Suppressor macrophage treated with lipopolysaccharide for 1 hour (primary cell): ENCODE data around the gene ZER1.
"Not testable (repeated sequence)": the region's sequence is repeated elsewhere in the genome, so short reads cannot be mapped to it uniquely, and the experiment has no call there.

Experiments
- DNase-seq, 3 donors: peaks; one replicate each; pipeline ENCODE4 v3.0.0-alpha.2; 2020 to 2022

The ZER1 gene

GRCh38 chr9:128786681-128787601 is 15.2 kb upstream of the ZER1 start, which contains the start of gene TBC1D13:
TSS of gene TBC1D13 (plus strand) at chr9:128787253. CDS start at chr9:128787354, 101 bp downstream.
- peak; percentile 82 to 93 (median 90) for DNase-seq

GRCh38 chr9:128785427-128785826 is 13.7 kb upstream of the ZER1 start:
- no peak for DNase-seq

GRCh38 chr9:128782669-128783068 is 10.9 kb upstream of the ZER1 start:
- DNase-seq = no peak

DNA sequence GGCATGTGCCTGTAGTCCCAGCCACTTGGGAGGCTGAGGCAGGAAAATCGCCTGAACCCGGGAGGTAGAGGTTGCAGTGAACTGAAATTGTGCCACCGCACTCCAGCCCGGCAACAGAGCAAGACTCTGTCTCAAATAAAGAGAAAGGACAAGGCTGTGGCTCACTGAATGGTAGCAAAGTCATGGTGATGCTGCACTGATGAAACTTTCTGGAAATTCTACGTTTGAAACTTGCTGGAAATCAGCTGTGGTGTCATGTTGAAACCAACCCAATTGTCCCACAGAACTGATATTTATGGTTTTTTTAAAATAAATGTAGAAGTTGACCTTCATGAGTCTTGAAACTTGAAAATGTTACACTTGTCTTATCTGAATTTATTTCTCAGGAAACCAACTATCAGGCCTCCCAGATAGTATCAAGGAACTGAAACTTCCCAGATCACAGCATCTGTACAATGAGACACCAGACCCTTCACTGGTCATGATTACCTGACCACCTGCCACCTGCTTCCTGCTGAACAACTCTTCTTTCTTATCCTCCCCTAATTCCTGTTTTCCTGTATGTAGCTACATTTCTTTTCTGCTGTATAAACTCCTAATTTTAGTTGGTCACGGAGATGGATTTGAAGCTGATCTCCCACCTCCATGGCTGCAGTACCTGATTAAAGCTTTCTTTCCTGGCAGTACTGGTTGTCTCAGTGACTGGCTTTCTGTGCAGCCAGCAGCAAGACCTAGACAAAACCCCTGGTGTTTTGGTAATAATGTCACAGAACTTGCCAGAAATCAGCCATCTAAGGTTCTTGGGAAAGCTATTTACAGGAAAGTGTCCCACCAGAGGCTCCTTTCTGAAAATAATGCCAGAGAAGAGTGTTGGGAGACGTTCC is 9.7 kb upstream of the ZER1 start:
- DNase-seq = peak; percentile 30 to 72 (median 45)

DNA sequence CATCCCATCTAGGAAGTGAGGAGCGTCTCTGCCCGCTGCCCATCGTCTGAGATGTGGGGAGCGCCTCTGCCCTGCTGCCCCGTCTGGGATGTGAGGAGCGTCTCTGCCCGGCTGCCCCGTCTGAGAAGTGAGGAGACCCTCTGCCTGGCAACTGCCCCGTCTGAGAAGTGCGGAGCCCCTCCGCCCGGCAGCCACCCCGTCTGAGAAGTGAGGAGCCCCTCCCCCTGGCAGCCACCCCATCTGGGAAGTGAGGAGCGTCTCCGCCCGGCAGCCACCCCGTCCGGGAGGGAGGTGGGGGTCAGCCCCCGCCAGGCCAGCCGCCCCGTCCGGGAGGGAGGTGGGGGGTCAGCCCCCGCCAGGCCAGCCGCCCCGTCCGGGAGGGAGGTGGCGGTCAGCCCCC is 8.4 kb upstream of the ZER1 start:
- DNase-seq = not testable (repeated sequence)

GRCh38 chr9:128774804-128775203 is 3.1 kb upstream of the ZER1 start:
- no peak for DNase-seq

GRCh38 chr9:128773049-128773448 is 1.3 kb upstream of the ZER1 start:
- DNase-seq = no peak

DNA sequence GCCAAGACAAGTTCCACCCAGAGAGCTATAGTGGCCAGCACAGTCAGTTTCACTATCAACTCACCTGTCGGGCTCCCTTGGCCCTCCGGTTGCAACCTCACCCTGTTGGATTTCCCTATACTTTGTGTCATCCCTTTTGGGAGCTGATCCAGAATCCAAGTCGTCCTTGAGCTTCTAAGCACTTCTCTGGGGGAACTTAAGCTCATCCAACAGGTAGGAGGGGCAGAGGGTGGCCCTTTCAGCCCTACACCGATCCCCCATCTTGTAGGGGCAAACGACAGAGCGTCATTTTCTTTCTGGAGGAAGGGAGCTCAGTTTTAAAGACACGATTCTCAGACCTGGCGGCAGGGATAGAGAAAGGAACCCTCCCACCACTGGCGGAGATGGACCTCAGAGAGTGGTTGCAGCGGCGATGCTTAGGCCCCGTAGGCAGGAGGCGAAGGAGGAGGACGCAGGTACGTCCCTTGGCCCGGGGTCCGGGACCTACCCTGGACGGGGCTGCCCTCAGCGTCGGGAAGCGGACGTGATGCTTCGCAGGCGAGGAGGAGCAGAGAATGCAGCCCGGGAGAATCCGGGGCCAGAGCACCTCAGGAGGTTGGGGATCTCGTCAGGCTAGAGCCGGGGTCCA is 519 bp downstream of the ZER1 start:
- DNase-seq = peak in 1 of 3 donors; percentile 19

DNA sequence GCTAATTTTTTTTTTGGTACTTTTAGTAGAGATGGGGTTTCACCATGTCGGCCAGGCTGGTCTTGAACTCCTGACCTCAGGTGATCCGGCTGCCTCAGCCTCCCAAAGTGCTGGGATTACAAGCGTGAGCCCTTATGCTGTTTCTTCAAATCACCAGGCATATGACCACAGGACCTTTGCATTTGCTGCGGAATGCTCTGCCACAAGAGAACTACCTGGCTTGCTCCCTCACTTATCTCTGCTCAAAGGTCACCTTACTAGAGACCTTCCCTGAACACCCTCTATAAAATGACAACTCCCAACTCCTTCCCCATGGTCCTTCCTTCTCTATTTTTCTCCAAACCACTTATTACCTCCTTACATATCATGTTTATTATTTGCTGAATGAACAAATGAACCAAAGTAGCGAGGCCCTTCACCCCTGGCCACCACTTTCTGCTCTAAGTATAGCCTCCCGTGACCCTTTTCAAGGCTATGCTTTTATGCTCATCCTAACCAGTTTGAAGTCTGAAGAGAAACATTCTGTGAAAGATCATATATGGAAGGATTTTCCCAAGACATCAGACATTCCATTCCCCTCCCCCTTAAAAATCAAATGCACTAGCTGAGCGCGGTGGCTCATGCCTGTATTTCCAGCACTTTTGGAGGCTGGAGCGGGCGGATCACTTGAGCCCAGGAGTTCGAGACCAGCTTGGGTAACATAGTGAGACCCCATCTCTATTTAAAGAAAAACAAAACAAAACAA is 1.3 kb downstream of the ZER1 start:
- no peak for DNase-seq

DNA sequence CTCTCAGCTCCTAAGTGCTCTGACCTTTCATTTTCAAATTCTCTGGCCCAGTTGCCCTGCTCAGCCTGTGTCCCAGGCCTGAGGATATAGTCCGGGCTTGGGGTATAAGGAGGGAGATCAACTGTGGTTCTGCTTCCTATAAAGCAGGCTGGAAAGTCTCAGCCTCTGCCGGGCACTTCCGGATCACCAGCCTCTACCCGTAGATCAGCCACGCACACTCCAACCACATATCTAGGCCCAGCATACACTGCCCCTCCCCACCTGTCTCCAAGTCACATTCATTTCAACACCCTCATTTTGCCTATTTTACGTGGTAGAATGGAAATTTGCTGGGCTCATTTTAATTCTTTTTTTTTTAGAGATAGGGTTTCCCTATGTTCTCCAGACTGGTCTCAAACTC is 3.1 kb downstream of the ZER1 start:
- no peak for DNase-seq

GRCh38 chr9:128765499-128765898 is 6.2 kb downstream of the ZER1 start:
- DNase-seq = no peak

DNA sequence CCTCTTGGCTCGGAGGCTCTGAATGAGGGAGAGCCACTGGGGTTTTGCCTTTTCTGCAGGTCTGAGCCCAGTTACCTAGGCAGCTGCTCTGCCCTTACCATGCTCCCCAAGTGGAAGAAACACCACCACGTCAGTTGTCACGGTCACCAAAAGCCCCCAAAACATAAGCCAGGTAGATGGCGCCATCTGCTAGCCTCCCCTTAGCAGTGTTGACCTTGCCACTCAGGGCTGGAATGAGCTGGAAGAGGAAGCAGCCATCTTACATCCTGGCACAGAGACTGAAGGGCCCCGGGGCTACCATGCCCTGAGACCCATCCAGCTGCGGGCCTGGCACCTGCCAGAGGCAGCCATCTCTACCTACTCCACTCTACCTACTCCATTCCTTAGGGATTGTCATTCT is 7.4 kb downstream of the ZER1 start:
- DNase-seq = no peak

- no peak for DNase-seq
Measured at GRCh38 chr9:128762671-128763449, 8.9 kb downstream of the ZER1 start.

DNA sequence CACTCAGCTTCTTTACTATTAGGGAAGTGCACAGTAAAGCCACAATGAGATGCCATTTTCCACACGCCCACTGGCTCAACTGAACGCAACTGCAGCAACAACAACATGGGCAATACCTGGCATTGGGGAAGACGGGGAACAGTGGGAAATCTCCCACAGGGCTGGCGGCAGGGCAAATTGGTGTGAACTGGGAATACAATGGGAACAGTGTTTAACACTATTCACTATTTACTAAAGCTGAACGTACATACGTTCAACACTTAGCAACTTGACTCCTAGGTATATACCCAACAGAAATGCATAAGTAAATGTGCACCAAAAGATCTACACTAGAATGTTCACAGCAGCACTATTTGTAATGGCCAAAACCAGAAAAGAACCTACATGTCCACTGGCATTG is 14.1 kb downstream of the ZER1 start:
- no peak for DNase-seq

DNA sequence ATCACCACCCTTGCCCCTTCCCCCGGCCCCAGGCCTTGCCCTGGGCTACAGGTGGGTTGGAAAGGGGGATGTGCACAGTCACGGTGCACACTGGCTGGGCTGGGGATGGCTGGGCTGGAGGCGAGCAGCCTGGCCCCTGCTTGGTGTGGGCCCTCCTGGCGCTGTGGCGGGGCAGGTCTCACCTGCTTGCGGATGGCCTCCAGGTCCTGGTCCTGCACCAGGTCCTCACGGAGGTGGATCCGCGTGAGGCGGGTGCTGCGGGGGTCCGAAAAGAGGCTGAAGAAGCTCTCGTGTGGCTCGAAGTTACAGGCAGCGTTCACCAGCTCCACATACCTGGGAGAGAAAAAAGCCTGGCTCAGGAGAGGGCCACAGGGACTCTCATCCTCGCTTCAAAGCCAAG is 18.1 kb downstream of the ZER1 start:
- DNase-seq = no peak

GRCh38 chr9:128750926-128751595 is 20.7 kb downstream of the ZER1 start:
- DNase-seq = no peak

DNA sequence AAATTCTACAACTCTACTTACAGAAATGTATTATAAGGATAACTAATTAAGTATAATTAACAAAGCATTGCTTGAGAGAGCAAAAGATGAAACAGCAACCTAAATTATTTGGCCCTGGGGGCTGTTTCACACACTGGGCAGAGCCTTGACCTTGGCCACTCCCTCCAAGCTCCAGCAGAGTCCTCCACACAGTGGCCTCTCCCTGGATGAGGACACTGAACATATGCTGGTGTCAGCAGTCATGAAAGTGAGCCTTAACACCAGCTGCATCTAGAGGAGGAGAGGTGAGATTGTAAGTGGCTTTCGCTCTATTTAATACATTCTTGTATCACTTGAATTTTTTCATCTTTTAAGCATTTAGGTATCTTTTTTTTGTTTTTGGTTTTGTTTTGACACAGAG is 24.5 kb downstream of the ZER1 start:
- no peak for DNase-seq

- DNase-seq = no peak
Measured at GRCh38 chr9:128743421-128743820, 28.3 kb downstream of the ZER1 start.

DNA sequence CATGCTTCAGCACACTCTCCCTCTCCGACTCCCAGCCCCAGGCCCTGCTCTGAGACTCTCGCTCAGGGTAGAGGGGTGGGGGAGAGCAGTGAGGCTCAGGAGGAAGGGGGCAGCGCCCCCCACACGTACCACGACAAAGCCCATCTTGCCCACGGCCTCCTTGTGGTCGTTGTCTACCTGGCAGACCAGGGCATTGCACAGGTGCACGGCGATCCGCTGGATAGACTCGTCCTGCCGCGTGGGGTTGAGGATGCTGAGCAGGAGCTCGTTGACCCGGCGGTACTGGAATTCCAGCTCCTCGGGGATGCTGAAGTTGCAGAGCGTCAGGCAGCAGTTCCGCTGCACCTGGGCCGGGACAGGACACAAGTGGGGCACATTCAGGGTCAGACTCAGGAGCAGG is 29.3 kb downstream of the ZER1 start:
- no peak for DNase-seq

DNA sequence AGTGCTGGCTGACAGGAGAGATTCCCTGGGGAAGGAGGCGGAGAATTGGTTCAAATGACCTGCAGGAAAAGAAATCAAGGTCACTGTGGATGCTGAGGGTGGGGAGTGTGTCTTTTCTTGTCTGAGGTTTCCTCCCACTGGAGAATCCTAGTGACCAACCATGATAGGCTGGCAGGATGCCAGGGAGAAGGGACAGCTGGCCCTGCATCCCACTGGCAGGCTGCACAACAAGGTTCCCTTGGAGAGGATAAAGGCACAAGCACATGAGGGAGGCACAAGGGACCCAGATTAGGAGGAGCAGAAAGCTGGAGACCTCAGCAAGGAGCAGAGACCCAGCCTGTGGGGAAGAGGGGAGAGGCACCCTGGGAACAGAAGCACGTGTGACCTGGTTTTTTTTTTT is 36.4 kb downstream of the ZER1 start:
- no peak for DNase-seq

DNA sequence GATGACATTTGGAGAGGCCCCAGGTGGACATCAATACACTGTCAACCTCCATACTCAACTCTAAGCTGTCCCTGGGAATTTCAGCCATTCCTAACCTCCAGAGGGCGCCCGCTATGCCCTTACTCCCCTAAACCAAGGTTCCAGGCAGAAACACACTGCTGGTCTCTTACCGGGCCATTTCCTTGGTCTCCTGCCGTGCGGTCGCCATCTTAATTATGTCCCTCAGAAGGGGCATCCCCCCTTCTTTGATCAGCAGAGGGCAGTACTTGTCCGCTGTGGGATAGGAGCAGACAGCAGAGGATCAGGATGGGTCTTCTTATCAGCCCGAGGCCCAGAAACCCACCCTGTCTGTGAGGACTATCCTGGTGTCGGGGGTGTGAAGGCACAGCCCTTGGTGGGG is 38.5 kb downstream of the ZER1 start:
- peak; percentile 71 to 81 (median 76) for DNase-seq
